Endodermal cell (in vitro differentiated cells): Measurements from ENCODE around the gene BRWD1. TPM values are rescaled to one million over a fixed set of nuclear protein-coding genes. Genes with fewer than 3 reads are reported as not detected.

ENCODE experiments used
- DNase-seq: peaks from one replicate; pipeline ENCODE4 v3.0.0-alpha.2; 2017
- H3K27ac ChIP-seq: 2 replicates; pipeline ENCODE4 v1.5.1; 2013; ENCODE audit warnings: mild to moderate bottlenecking, low read depth, low read length, moderate library complexity
- H3K27me3 ChIP-seq: 2 replicates; pipeline ENCODE4 v1.6.1; 2013; ENCODE audit warnings: mild to moderate bottlenecking, low read length, moderate library complexity; ENCODE audit not compliant: insufficient read depth, control insufficient read depth, poor library complexity, severe bottlenecking
- H3K36me3 ChIP-seq: 2 replicates; pipeline ENCODE4 v1.7.0; 2013; ENCODE audit warnings: mild to moderate bottlenecking, low read length, moderate library complexity; ENCODE audit not compliant: control insufficient read depth, insufficient read depth
- H3K4me1 ChIP-seq: one replicate; pipeline ENCODE4 v1.7.0; 2013; ENCODE audit warnings: low read length; ENCODE audit not compliant: control insufficient read depth, insufficient read depth
- H3K4me3 ChIP-seq: 2 replicates; pipeline ENCODE4 v1.5.1; 2013; ENCODE audit warnings: mild to moderate bottlenecking, low read length, moderate library complexity
- H3K9ac ChIP-seq: 2 replicates; pipeline ENCODE4 v1.6.1; 2013; ENCODE audit warnings: mild to moderate bottlenecking, low read length, moderate library complexity; ENCODE audit not compliant: poor library complexity, severe bottlenecking; ENCODE audit errors: extremely low read depth
- H3K9me3 ChIP-seq: 2 replicates; pipeline ENCODE4 v1.6.1; 2013; ENCODE audit warnings: mild to moderate bottlenecking, low read length, moderate library complexity; ENCODE audit not compliant: control insufficient read depth
- H3K27ac Mint-ChIP-seq: 2 replicates; pipeline ENCODE4 v1.8.0; 2020; ENCODE audit warnings: mixed read lengths
- H3K27me3 Mint-ChIP-seq: 2 replicates; pipeline ENCODE4 v1.8.0; 2021; ENCODE audit warnings: mild to moderate bottlenecking, mixed read lengths; ENCODE audit not compliant: insufficient read depth
- H3K36me3 Mint-ChIP-seq: 2 replicates; pipeline ENCODE4 v1.8.0; 2020; ENCODE audit warnings: low read depth, mixed read lengths
- H3K4me1 Mint-ChIP-seq: 2 replicates; pipeline ENCODE4 v1.8.0; 2020; ENCODE audit warnings: mixed read lengths
- H3K4me3 Mint-ChIP-seq: 2 replicates; pipeline ENCODE4 v1.8.0; 2020; ENCODE audit warnings: mild to moderate bottlenecking, moderate library complexity, mixed read lengths
- H3K9me3 Mint-ChIP-seq: 2 replicates; pipeline ENCODE4 v1.8.0; 2020; ENCODE audit warnings: mild to moderate bottlenecking, mixed read lengths
- WGBS, 2 experiments: methylation state at CpG; one replicate each; pipeline versions ENCODE4 v1.1.5 to v1.1.7; 2013; ENCODE audit warnings: missing lambda C conversion rate in 2 of 2, mixed read lengths in 1 of 2; ENCODE audit not compliant: insufficient coverage in 1 of 2, insufficient read length in 1 of 2; 5-methylcytosine and 5-hydroxymethylcytosine counted together
- total RNA-seq, 2 donors: library from RNA; stranded (reverse); fragmentation: NEBNext Ultra II Directional in 1 of 2; extraction: Animal tissue kit (Norgen Biotek cat#: 25700) in 1 of 2; gene quantifications; 2 replicates in 1 of 2; 3 replicates in 1 of 2; pipeline ENCODE4 v1.2.1, GENCODE V29; 2021
- TF ChIP-seq, protein P1 (sequence below): fragments of 200-600 bp; sonication (generic); conservative IDR thresholded peaks from 2 replicates; pipeline ENCODE4 v1.5.0; 2021; ENCODE audit warnings: antibody characterized with exemption, mild to moderate bottlenecking

BRWD1 gene
- total RNA-seq, 2 donors from 2014 or later, result 64.7 to 76.1 TPM

GRCh38 chr21:39339231-39339630 is 25.8 kb upstream of the BRWD1 start:
- Mint-ChIP-seq H3K36me3 (peaks cover 27% of the 10 kb centered on the region), H3K27ac (peak overlapping the region; percentile 5), H3K27me3 (no peaks in the 10 kb centered on the region), H3K4me3 (no peak overlapping the region), H3K4me1 (no peaks in the 10 kb centered on the region), H3K9me3 (no peaks in the 10 kb centered on the region)
- H3K9ac ChIP-seq, result no peak overlapping the region
- no peak for DNase-seq
- H3K4me3 ChIP-seq, result no peak overlapping the region
- TF ChIP-seq, protein P1, sequence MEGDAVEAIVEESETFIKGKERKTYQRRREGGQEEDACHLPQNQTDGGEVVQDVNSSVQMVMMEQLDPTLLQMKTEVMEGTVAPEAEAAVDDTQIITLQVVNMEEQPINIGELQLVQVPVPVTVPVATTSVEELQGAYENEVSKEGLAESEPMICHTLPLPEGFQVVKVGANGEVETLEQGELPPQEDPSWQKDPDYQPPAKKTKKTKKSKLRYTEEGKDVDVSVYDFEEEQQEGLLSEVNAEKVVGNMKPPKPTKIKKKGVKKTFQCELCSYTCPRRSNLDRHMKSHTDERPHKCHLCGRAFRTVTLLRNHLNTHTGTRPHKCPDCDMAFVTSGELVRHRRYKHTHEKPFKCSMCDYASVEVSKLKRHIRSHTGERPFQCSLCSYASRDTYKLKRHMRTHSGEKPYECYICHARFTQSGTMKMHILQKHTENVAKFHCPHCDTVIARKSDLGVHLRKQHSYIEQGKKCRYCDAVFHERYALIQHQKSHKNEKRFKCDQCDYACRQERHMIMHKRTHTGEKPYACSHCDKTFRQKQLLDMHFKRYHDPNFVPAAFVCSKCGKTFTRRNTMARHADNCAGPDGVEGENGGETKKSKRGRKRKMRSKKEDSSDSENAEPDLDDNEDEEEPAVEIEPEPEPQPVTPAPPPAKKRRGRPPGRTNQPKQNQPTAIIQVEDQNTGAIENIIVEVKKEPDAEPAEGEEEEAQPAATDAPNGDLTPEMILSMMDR, result no peak
- H3K27ac ChIP-seq, result no peak overlapping the region
- H3K36me3 ChIP-seq, result peaks cover 34% of the 10 kb centered on the region
- H3K27me3 ChIP-seq, result no peaks in the 10 kb centered on the region
- H3K9me3 ChIP-seq, result no peaks in the 10 kb centered on the region
- 60 to 84% methylated on average over 1 to 2 of the region's 2 CpGs for WGBS, 2 experiments
- H3K4me1 ChIP-seq, result no peaks in the 10 kb centered on the region

- Histone ChIP-seq H3K4me3 (no peak overlapping the region), H3K36me3 (peaks cover 11% of the 10 kb centered on the region), H3K27ac (no peak overlapping the region), H3K9ac (no peak overlapping the region), H3K27me3 (no peaks in the 10 kb centered on the region), H3K4me1 (peaks cover 2% of the 10 kb centered on the region), H3K9me3 (no peaks in the 10 kb centered on the region)
- Mint-ChIP-seq H3K4me3 (no peak overlapping the region), H3K27ac (no peak overlapping the region), H3K27me3 (no peaks in the 10 kb centered on the region), H3K4me1 (peaks cover 13% of the 10 kb centered on the region), H3K36me3 (peaks cover 4% of the 10 kb centered on the region), H3K9me3 (no peaks in the 10 kb centered on the region)
- TF ChIP-seq, protein P1, result peak; percentile 24
- WGBS, 2 experiments, result 84 to 97% methylated on average over 9 to 13 of the region's 13 CpGs
- no peak for DNase-seq
These were observed 23.1 kb upstream of the BRWD1 start for GRCh38 chr21:39336457-39337008.

DNA sequence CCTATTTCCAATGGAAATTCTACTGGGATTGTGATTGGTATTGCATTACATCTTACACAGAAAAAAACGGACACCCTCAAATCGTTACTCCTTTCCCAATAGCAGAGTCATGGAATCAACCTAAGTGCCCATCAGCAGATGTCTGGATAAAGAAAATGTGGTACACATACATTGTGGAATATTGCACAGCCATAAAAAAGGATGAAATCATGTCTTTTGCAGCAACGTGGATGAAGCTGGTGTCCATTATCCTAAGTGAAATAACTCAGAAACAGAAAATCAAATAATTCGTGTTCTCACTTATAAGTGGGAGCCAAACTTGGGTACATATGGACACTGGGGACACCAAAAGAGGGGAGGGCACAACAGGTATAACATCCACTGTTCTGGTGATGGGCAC is 21.2 kb upstream of the BRWD1 start:
- Histone ChIP-seq H3K27me3 (no peaks in the 10 kb centered on the region), H3K9me3 (no peaks in the 10 kb centered on the region), H3K36me3 (no peaks in the 10 kb centered on the region), H3K4me1 (peaks cover 2% of the 10 kb centered on the region), H3K27ac (no peak overlapping the region), H3K9ac (no peak overlapping the region), H3K4me3 (no peak overlapping the region)
- Mint-ChIP-seq H3K27ac (no peak overlapping the region), H3K4me3 (no peak overlapping the region), H3K9me3 (no peaks in the 10 kb centered on the region), H3K4me1 (peaks cover 14% of the 10 kb centered on the region), H3K27me3 (no peaks in the 10 kb centered on the region), H3K36me3 (no peaks in the 10 kb centered on the region)
- TF ChIP-seq, protein P1, result no peak
- no peak for DNase-seq
- 98 to 100% methylated on average over 2 to 4 of the region's 4 CpGs for WGBS, 2 experiments
